HG02943 (cell line): Measurements from ENCODE around the gene MAGEA3.
"Not testable (repeated sequence)": the region's sequence is repeated elsewhere in the genome, so short reads cannot be mapped to it uniquely, and the experiment has no call there.

ENCODE experiments used
- ATAC-seq: cut with Tn5 transposase; IDR thresholded peaks from one replicate; pipeline ENCODE4 v1.9.1; 2021; ENCODE audit warnings: mild to moderate bottlenecking, low read depth, moderate library complexity; ENCODE audit not compliant: unreplicated experiment

The MAGEA3 gene, protein sequence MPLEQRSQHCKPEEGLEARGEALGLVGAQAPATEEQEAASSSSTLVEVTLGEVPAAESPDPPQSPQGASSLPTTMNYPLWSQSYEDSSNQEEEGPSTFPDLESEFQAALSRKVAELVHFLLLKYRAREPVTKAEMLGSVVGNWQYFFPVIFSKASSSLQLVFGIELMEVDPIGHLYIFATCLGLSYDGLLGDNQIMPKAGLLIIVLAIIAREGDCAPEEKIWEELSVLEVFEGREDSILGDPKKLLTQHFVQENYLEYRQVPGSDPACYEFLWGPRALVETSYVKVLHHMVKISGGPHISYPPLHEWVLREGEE

GRCh38 chrX:152697952-152698931 is at the start of gene MAGEA3:
MAGEA3 (plus strand) TSS chrX:152698794; CDS start chrX:152700833, 2,039 bp downstream.
- ATAC-seq = not testable (repeated sequence)

DNA sequence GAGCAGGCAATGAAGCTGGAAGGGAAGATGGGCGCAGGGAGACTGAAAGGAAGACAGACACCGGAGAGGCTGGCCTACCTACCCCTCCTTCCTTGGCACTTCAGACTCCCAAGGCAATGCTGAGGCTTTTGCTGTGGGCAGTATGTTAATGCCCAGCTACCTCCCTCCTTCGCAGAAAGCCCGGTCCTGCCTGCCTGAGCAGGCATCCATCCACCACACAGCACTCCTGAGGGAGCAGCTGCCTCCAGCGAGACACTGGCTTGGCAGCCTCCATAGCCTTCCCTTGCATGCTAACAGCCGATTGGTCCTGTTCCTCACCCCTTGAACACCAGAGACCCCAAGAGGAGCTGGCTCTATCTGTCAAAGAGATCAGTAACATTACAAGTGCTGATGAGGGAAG is 46.5 kb upstream of the MAGEA3 start:
- no peak for ATAC-seq

DNA sequence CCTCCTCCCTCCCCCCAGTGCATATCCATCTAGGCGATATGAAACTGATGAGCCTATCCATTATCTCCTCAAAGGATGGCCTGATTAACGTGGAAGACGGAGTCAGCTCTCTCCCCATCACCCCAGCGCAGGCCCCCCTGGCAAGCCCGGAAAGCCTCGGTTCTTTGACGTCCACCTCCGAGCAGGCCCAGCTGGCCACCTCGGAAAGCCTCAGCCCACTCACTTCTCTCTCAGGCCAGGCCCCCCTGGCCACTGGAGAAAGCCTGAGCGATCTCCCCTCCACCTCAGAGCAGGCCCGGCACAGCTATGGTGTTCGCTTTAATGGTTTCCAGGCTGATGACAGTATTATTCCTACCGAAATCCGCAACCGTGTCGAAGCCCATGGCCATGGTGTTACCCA is 46.1 kb upstream of the MAGEA3 start:
- ATAC-seq = no peak

DNA sequence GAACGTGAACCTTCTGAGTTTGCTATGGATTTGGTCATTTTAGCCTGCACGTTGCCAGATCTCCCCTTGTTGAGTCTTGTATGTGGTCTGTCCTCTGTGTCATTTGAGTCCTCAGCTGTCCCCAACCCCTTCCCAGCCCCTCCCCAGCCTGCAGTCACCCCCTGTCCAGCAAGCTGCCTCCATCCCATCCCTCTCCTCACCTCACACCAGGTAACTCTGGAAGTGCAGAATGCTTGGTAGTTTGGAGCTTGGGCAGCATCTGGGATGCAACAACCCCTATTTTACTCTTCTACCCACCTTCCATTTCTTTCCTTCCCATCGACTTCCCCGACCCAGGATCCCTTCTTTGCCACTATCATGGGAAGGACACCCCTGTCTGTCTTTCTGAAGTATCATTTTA is 42.5 kb upstream of the MAGEA3 start:
- ATAC-seq = no peak

DNA sequence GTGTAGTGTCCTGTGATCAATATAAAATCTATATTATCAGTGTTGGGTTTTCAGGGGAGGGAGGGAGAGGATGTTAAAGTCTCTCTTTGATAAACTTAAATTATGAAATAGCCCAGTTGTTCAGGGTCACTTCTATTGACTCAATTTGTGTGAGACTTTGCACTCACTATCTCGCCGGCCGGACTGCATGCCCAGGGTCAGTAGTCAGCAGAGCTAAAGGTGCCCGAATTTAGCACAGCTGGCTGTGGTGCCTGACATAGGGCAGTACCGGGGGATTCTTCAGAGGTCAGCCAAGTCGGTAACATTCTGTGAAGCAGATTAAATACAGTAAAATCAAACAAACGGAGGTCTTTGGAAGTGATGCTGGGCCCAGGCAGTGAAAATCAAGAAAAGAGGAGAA is 41.7 kb upstream of the MAGEA3 start:
- ATAC-seq = no peak

- ATAC-seq = no peak
These were observed 40.3 kb upstream of the MAGEA3 start for GRCh38 chrX:152658302-152658701.

GRCh38 chrX:152663086-152663485 is 35.5 kb upstream of the MAGEA3 start:
- no peak for ATAC-seq

- ATAC-seq = no peak
These were observed 24.5 kb upstream of the MAGEA3 start for GRCh38 chrX:152674135-152674534.

- ATAC-seq = not testable (repeated sequence)
These were observed 23.9 kb upstream of the MAGEA3 start for GRCh38 chrX:152674652-152675051.

GRCh38 chrX:152681012-152681411 is 17.6 kb upstream of the MAGEA3 start:
- not testable (repeated sequence) for ATAC-seq

- not testable (repeated sequence) for ATAC-seq
These were observed 1.8 kb downstream of the MAGEA3 start for GRCh38 chrX:152700390-152700789.

- ATAC-seq = not testable (repeated sequence)
These were observed 7.9 kb downstream of the MAGEA3 start for GRCh38 chrX:152706500-152706899.

DNA sequence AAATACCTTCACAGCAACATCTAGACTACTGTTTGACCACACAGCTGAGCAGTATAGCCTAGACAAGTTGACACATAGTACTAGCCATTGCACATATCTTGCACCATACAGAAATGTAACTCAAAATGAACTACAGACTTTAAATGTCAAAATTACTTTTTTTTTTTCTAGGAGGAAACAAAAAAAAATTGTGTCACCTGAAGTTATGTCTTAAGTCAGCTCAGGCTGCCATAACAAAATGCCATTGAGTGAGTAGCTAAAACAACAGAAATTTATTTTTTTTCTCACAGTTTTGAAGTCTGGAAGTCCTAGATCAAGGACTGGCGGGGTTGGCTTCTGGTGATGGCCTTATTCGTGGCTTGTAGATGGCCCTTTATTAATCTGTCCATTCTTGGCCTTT is 10.6 kb downstream of the MAGEA3 start, which contains the start of gene CSAG2:
Gene CSAG2 (minus strand): TSS at position 101 of the 400 bp plus-strand sequence. CDS start 161 bp downstream, outside the sequence.
- not testable (repeated sequence) for ATAC-seq

DNA sequence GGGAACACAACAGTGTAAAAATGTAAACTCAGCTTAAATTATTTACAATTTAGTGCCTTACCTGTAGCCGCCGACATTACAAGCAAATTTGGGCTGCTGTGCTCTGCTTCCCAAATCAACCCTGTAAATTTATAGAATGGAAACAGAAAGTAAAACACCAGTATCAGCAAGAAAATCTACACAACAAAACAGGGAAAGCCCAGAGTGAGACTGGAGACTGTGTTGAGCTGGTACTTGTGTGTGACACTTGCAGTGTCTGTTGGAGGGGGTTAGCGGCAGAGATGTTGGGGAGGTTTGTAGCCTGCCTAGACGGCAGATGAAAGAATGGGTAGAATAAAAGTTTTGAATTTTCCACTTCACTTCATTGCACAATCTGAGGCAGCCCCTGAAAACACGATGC is 14.6 kb downstream of the MAGEA3 start:
- not testable (repeated sequence) for ATAC-seq

DNA sequence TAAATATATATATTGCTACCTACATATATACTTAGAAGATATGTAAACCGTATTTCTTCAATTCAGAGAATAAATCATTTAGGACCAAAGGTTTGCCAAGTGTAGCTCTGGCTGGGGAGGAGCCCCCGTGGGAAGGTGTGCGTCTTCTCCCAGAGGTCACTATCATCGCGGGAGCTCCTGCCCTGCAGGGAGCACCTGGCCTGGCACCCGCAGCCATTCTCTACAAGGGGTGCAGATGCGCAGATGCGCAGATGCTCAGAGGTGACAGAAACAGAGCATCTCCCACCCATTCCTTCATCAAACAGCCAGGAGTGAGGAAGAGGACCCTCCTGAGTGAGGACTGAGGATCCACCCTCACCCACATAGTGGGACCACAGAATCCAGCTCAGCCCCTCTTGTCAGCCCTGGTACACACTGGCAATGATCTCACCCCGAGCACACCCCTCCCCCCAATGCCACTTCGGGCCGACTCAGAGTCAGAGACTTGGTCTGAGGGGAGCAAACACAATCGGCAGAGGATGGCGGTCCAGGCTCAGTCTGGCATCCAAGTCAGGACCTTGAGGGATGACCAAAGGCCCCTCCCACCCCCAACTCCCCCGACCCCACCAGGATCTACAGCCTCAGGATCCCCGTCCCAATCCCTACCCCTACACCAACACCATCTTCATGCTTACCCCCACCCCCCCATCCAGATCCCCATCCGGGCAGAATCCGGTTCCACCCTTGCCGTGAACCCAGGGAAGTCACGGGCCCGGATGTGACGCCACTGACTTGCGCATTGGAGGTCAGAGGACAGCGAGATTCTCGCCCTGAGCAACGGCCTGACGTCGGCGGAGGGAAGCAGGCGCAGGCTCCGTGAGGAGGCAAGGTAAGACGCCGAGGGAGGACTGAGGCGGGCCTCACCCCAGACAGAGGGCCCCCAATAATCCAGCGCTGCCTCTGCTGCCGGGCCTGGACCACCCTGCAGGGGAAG is 15.5 kb downstream of the MAGEA3 start, which contains the start of gene MAGEA2B:
Gene MAGEA2B (plus strand): TSS at position 814 of the 973 bp plus-strand sequence. CDS start 2,479 bp downstream, outside the sequence.
- not testable (repeated sequence) for ATAC-seq

DNA sequence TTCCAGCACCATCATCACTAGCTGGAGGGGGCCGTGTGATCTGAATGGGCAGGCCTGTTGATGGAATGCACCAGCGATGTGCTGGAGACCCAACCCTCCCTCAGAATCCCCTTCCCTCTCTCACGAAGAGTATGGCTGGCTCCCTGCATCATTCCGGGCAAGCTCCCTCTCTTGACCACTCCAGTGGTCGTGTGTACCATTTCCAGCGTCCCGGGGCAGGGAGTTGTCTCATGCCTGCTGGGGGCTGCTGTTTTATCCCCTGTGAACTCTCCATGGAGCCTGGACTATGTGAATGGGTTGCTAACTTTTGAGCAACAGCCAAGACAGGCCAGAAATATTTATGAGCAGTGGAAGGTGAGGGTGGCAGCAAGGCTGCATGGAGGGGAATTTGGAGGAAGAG is 26.8 kb downstream of the MAGEA3 start:
- ATAC-seq = no peak

DNA sequence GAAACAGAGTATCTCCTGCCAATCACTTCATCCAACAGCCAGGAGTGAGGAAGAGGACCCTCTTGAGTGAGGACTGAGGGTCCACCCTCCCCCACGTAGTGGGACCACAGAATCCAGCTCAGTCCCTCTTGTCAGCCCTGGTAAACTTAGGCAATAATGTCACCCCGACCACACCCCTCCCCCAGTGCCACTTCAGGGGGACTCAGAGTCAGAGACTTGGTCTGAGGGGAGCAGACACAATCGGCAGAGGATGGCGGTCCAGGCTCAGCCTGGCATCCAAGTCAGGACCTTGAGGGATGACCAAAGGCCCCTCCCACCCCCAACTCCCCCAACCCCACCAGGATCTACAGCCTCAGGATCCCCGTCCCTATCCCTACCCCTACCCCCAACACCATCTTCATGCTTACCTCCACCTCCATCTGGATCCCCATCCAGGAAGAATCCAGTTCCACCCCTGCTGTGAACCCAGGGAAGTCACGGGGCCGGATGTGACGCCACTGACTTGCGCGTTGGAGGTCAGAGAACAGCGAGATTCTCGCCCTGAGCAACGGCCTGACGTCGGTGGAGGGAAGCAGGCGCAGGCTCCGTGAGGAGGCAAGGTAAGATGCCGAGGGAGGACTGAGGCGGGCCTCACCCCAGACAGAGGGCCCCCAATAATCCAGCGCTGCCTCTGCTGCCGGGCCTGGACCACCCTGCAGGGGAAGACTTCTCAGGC is 34.8 kb downstream of the MAGEA3 start, which contains the start of the genes CSAG1 and MAGEA12:
Gene CSAG1 (minus strand): TSS at position 461 of the 715 bp plus-strand sequence. CDS start 1,261 bp downstream, outside the sequence.
Gene MAGEA12 (plus strand): TSS at position 497 of the 715 bp plus-strand sequence. CDS start 2,405 bp downstream, outside the sequence.
- ATAC-seq = no peak

- not testable (repeated sequence) for ATAC-seq
These were observed 35.7 kb downstream of the MAGEA3 start for GRCh38 chrX:152734143-152734858.
